ENCODE results near the gene MTHFSD. TPM values are rescaled to one million over a fixed set of nuclear protein-coding genes. Genes with fewer than 3 reads are reported as not detected.
A peak's percentile ranks its signal among the peaks of the same experiment; 100 is the strongest.

The MTHFSD gene
- total and polyA plus RNA-seq, 2 of the 8 experiments (the other 6 are each of a cell fraction or from before 2014, with no cell fraction given): 7.1 to 9.8 TPM

GRCh38 chr16:86509759-86510464, 45.1 kb downstream of the MTHFSD start:
- CTCF ChIA-PET (ENCODE audit: partially characterized antibody): interaction anchor here (1.0 to 1.6 kb wide), 3 partner anchors 12 to 466 kb away, joined by 3 to 4 read pairs (median 3); no protein-coding TSS in a partner anchor
- H3K4me1 ChIP-seq (replicated peaks in 1 of 4; ENCODE audit: control insufficient read depth in 3 of 4, insufficient read depth in 4 of 4, low read length in 3 of 4): peaks cover under 1 to 48% (median 28%) of the 10 kb centered on the region in 4 experiments
- no peak overlapping the region for H2BK120ac ChIP-seq (replicated peaks; ENCODE audit: low read depth, low read length)
- peaks cover 0 to 7% (median 0%) of the 10 kb centered on the region in 4 experiments; a peak in 1 of 8 replicates for H3K36me3 ChIP-seq (ENCODE audit: control insufficient read depth in 2 of 4, insufficient read depth in 4 of 4, low read length in 3 of 4)
- no peak overlapping the region for H2AFZ ChIP-seq (ENCODE audit: low read length)
- no peaks in the 10 kb centered on the region for H3K79me2 ChIP-seq (ENCODE audit: control insufficient read depth in 1 of 2, insufficient read depth in 2 of 2, low read length in 2 of 2)
- DNase-seq (ENCODE audit: low read depth in 1 of 2, low spot score in 2 of 2): peak in 1 of 2 experiments; percentile 82
- no peak overlapping the region for H3K4ac ChIP-seq (replicated peaks; ENCODE audit: insufficient read length, low read depth, low read length)
- H4K91ac ChIP-seq (replicated peaks; ENCODE audit: insufficient read length, low read length): no peak overlapping the region
- no peak overlapping the region for H4K5ac ChIP-seq (ENCODE audit: insufficient read length, low read depth, low read length)
- H3K27me3 ChIP-seq (replicated peaks in 1 of 4; ENCODE audit: control insufficient read depth in 3 of 4, extremely low read depth in 1 of 4, insufficient read depth in 3 of 4, low read length in 3 of 4): peaks cover 88 to 97% (median 96%) of the 10 kb centered on the region in 4 experiments
- H3K9me3 ChIP-seq (ENCODE audit: insufficient read depth in 2 of 2, low read depth in 1 of 2, low read length in 1 of 2): no peaks in the 10 kb centered on the region
- no peak overlapping the region; the same call in 1 of the 2 replicates for H2BK12ac ChIP-seq (ENCODE audit: low read depth, low read length)
- TF ChIP-seq CTBP2 (IDR thresholded peaks at IDR 0.05; ENCODE audit: borderline replicate concordance, insufficient read depth, insufficient read length, low read length): peak; percentile 8
- peak; percentile 74 for TF ChIP-seq KDM4A (IDR thresholded peaks at IDR 0.05; ENCODE audit: low read depth, low read length, severe bottlenecking)
- TF ChIP-seq ZNF274 (IDR thresholded peaks at IDR 0.05; ENCODE audit: borderline replicate concordance, extremely low read depth, low read length): no peak
- peak; percentile 57 for TF ChIP-seq ASH2L (IDR thresholded peaks at IDR 0.05; ENCODE audit: low read length)
- peak; percentile 64; the same call in 1 of the 2 replicates for TF ChIP-seq EGR1 (IDR thresholded peaks at IDR 0.05; ENCODE audit: borderline replicate concordance, low read depth, low read length)
- H2BK5ac ChIP-seq (ENCODE audit: low read depth, low read length): no peak overlapping the region
- POLR2A ChIA-PET (ENCODE audit: partially characterized antibody): interaction anchor here (0.9 kb wide), 1 partner anchor 223 kb away, joined by 3 read pairs; no protein-coding TSS in a partner anchor
- H3K27ac ChIP-seq (ENCODE audit: low read depth, low read length): no peak overlapping the region
- peak overlapping the region; percentile 20 to 60 (median 28); a peak in 7 of 8 replicates for H3K4me3 ChIP-seq (ENCODE audit: extremely low read depth in 1 of 4, insufficient read depth in 2 of 4, low read depth in 3 of 4, low read length in 4 of 4)
- peak overlapping the region; percentile 73 to 84 for H3K4me2 ChIP-seq (ENCODE audit: insufficient read depth in 1 of 2, low read depth in 2 of 2, low read length in 2 of 2)
- no peak overlapping the region; the same call in 1 of the 2 replicates for H3K18ac ChIP-seq (ENCODE audit: extremely low read depth, low read length)
- H2AK5ac ChIP-seq (ENCODE audit: low read depth, low read length): no peak overlapping the region
- H2BK20ac ChIP-seq (ENCODE audit: low read length): no peak overlapping the region
- no peak for FAIRE-seq
- no peaks in the 10 kb centered on the region for H3K79me1 ChIP-seq (ENCODE audit: low read depth, low read length)
- no peak overlapping the region for H4K8ac ChIP-seq (ENCODE audit: extremely low read depth, insufficient read depth, low read length)
- H3K56ac ChIP-seq (replicated peaks; ENCODE audit: insufficient read length, low read depth, low read length): no peak overlapping the region
- peaks cover 5% of the 10 kb centered on the region; the same call in 1 of the 2 replicates for H3K23me2 ChIP-seq (ENCODE audit: low read depth, low read length)
- H4K20me1 ChIP-seq (replicated peaks in 1 of 2; ENCODE audit: control insufficient read depth in 1 of 2, insufficient read depth in 2 of 2, low read length in 2 of 2): peaks cover 28 to 41% of the 10 kb centered on the region in 2 experiments
- H2BK15ac ChIP-seq (ENCODE audit: low read length): no peak overlapping the region
- no peak overlapping the region for H3K23ac ChIP-seq (ENCODE audit: insufficient read length)
- no peak overlapping the region for H3K9ac ChIP-seq (replicated peaks in 1 of 4; ENCODE audit: extremely low read depth in 1 of 4, low read depth in 3 of 4, low read length in 3 of 4)
- WGBS, 2 experiments (ENCODE audit: extremely low coverage in 1 of 2, insufficient coverage in 1 of 2, insufficient read length in 1 of 2, insufficient replicate concordance in 2 of 2, low coverage in 1 of 2, low lambda C conversion rate in 2 of 2, missing lambda C conversion rate in 1 of 2): 0% methylated on average over 33 of the region's 84 CpGs; no CpG with 5 or more reads in 1 of the 2 experiments
- no peak overlapping the region for H3K14ac ChIP-seq (ENCODE audit: insufficient read length)

Measured in H1 (cell line).